IMR-90 (cell line): ENCODE measurements around the gene HSD3B1. TPM values are rescaled to one million over a fixed set of nuclear protein-coding genes. Genes with fewer than 3 reads are reported as not detected.

Experiments
- ATAC-seq: fragments of 200-7000 bp; cut with Tn5 transposase; 2 replicates; pipeline ENCODE4 v1.9.1; 2020; ENCODE audit warnings: low read depth, mild to moderate bottlenecking, moderate library complexity
- BruUV-seq: library from RNA; stranded (reverse); fragments of 400-500 nt; replicated peaks from 2 replicates; lab custom pipeline; 2021; lab: Mats Ljungman, UMichigan
- CTCF ChIA-PET: fragments of 300-600 bp; formaldehyde crosslinking; extraction: SDS; loops from one replicate; lab custom pipeline; 2021; ENCODE audit warnings: antibody characterized with exemption; lab: Yijun Ruan, JAX
- POLR2A ChIA-PET: fragments of 300-600 bp; sonication (Branson Sonifier 250); formaldehyde crosslinking; loops from one replicate; lab custom pipeline; 2022; ENCODE audit warnings: antibody characterized with exemption; ENCODE audit not compliant: unreplicated experiment; lab: Charles Lee
- DNase-seq: peaks from one replicate; pipeline ENCODE4 v3.0.0; 2013
- H2AFZ ChIP-seq: replicated peaks from 2 replicates; pipeline ENCODE3; 2013; ENCODE audit warnings: low read length, mild to moderate bottlenecking; ENCODE audit not compliant: poor library complexity
- H2AK5ac ChIP-seq: 2 replicates; pipeline ENCODE4 v1.6.1; 2013; ENCODE audit warnings: low read depth, low read length, inconsistent platforms
- H2AK9ac ChIP-seq: replicated peaks from 2 replicates; pipeline ENCODE3; 2013; ENCODE audit warnings: mild to moderate bottlenecking, low read depth, low read length, moderate library complexity; ENCODE audit not compliant: poor library complexity
- H2BK120ac ChIP-seq: 2 replicates; pipeline ENCODE4 v1.6.1; 2013; ENCODE audit warnings: low read depth, low read length, inconsistent platforms
- H2BK15ac ChIP-seq: 3 replicates; pipeline ENCODE4 v1.6.1; 2013; ENCODE audit warnings: low read depth, low read length, inconsistent platforms
- H2BK20ac ChIP-seq: 2 replicates; pipeline ENCODE4 v1.6.1; 2013; ENCODE audit warnings: low read depth, mild to moderate bottlenecking, inconsistent platforms, low read length, moderate library complexity
- H2BK5ac ChIP-seq: 2 replicates; pipeline ENCODE4 v1.6.1; 2013; ENCODE audit warnings: mild to moderate bottlenecking, low read depth, low read length, inconsistent platforms; ENCODE audit not compliant: poor library complexity, severe bottlenecking
- H3K14ac ChIP-seq: replicated peaks from 2 replicates; pipeline ENCODE4 v1.6.1; 2013; ENCODE audit warnings: low read depth, low read length, inconsistent platforms
- H3K18ac ChIP-seq: 2 replicates; pipeline ENCODE4 v1.6.1; 2013; ENCODE audit warnings: low read depth, low read length, control low read depth
- H3K23ac ChIP-seq: 2 replicates; pipeline ENCODE4 v1.6.1; 2013; ENCODE audit warnings: low read depth, low read length, inconsistent platforms
- H3K27ac ChIP-seq: 2 replicates; pipeline ENCODE4 v1.5.1; 2013; ENCODE audit warnings: mild to moderate bottlenecking, control low read depth, low read length; ENCODE audit not compliant: insufficient read depth
- H3K27me3 ChIP-seq: 2 replicates; pipeline ENCODE4 v1.6.1; 2013; ENCODE audit warnings: low read length; ENCODE audit not compliant: control insufficient read depth, insufficient read depth
- H3K36me3 ChIP-seq: 2 replicates; pipeline ENCODE4 v1.6.1; 2013; ENCODE audit warnings: low read length, mixed read lengths; ENCODE audit not compliant: control insufficient read depth, insufficient read depth
- H3K4ac ChIP-seq: 2 replicates; pipeline ENCODE4 v1.6.1; 2013; ENCODE audit warnings: low read depth, low read length, inconsistent platforms
- H3K4me1 ChIP-seq: 2 replicates; pipeline ENCODE4 v1.6.1; 2013; ENCODE audit warnings: low read length, mixed read lengths; ENCODE audit not compliant: control insufficient read depth, insufficient read depth
- H3K4me2 ChIP-seq: 2 replicates; pipeline ENCODE4 v1.6.1; 2013; ENCODE audit warnings: low read depth, mild to moderate bottlenecking, control low read depth, low read length, moderate library complexity
- H3K4me3 ChIP-seq: 2 replicates; pipeline ENCODE4 v1.5.1; 2013; ENCODE audit warnings: low read depth, mild to moderate bottlenecking, control low read depth, low read length, moderate library complexity; ENCODE audit not compliant: insufficient read depth
- H3K56ac ChIP-seq: 2 replicates; pipeline ENCODE4 v1.6.1; 2013; ENCODE audit warnings: low read length, inconsistent platforms; ENCODE audit not compliant: insufficient read depth; ENCODE audit errors: extremely low read depth
- H3K79me1 ChIP-seq, 2 experiments: 2 replicates each; pipeline ENCODE4 v1.6.1; 2013; ENCODE audit warnings: low read length in 2 of 2, inconsistent platforms in 1 of 2, low read depth in 1 of 2
- H3K9ac ChIP-seq: 2 replicates; pipeline ENCODE4 v1.6.1; 2013; ENCODE audit warnings: low read depth, low read length, control low read depth
- H3K9me1 ChIP-seq: 2 replicates; pipeline ENCODE4 v1.6.1; 2013; ENCODE audit warnings: low read length, inconsistent platforms; ENCODE audit not compliant: insufficient read depth
- H3K9me3 ChIP-seq: 2 replicates; pipeline ENCODE4 v1.6.1; 2013; ENCODE audit warnings: low read length; ENCODE audit not compliant: control insufficient read depth, insufficient read depth
- H4K20me1 ChIP-seq: 2 replicates; pipeline ENCODE4 v1.6.1; 2013; ENCODE audit warnings: low read length, inconsistent platforms; ENCODE audit not compliant: insufficient read depth
- H4K5ac ChIP-seq: 2 replicates; pipeline ENCODE4 v1.6.1; 2013; ENCODE audit warnings: mild to moderate bottlenecking, low read depth, low read length, control low read depth
- H4K8ac ChIP-seq, 2 experiments: 2 replicates each; pipeline ENCODE4 v1.6.1; 2013; ENCODE audit warnings: low read depth in 2 of 2, low read length in 2 of 2, control low read depth in 1 of 2, inconsistent platforms in 1 of 2
- H4K91ac ChIP-seq: 2 replicates; pipeline ENCODE4 v1.6.1; 2013; ENCODE audit warnings: low read depth, low read length, inconsistent platforms; ENCODE audit not compliant: insufficient read depth
- BHLHE40 ChIP-seq: fragments of 150-350 bp; IDR thresholded peaks from 2 replicates; pipeline ENCODE4 v1.6.1; 2016; ENCODE audit warnings: mild to moderate bottlenecking, low read depth, low read length
- CEBPB ChIP-seq: IDR thresholded peaks from 2 replicates; pipeline ENCODE4 v1.6.1; 2012; ENCODE audit warnings: low read depth, low read length, improper control_type of control experiment
- CHD1 ChIP-seq: IDR thresholded peaks from 2 replicates; pipeline ENCODE4 v1.6.1; 2012; ENCODE audit warnings: low read depth, low read length, improper control_type of control experiment
- CTCF ChIP-seq: conservative IDR thresholded peaks from 2 replicates; pipeline ENCODE4 v1.5.1; 2012; ENCODE audit warnings: mild to moderate bottlenecking, low read depth, low read length, improper control_type of control experiment
- ELK1 ChIP-seq: fragments of 150-350 bp; IDR thresholded peaks from 2 replicates; pipeline ENCODE4 v1.6.1; 2016; ENCODE audit warnings: low read depth, mild to moderate bottlenecking, low read length, moderate library complexity, borderline replicate concordance
- FOS ChIP-seq: fragments of 150-350 bp; IDR thresholded peaks from 2 replicates; pipeline ENCODE4 v1.6.1; 2016; ENCODE audit warnings: low read depth, low read length
- MAFK ChIP-seq: IDR thresholded peaks from 2 replicates; pipeline ENCODE4 v1.6.1; 2012; ENCODE audit warnings: low read depth, low read length, improper control_type of control experiment
- MAZ ChIP-seq: IDR thresholded peaks from 2 replicates; pipeline ENCODE4 v1.6.1; 2012; ENCODE audit warnings: low read depth, mild to moderate bottlenecking, low read length, improper control_type of control experiment, moderate library complexity, borderline replicate concordance
- MXI1 ChIP-seq: IDR thresholded peaks from 2 replicates; pipeline ENCODE4 v1.6.1; 2012; ENCODE audit warnings: low read depth, mild to moderate bottlenecking, low read length, moderate library complexity, borderline replicate concordance
- NFE2L2 ChIP-seq: fragments of 150-350 bp; IDR thresholded peaks from 2 replicates; pipeline ENCODE4 v1.6.1; 2016; ENCODE audit warnings: low read depth, mild to moderate bottlenecking, low read length
- POLR2A ChIP-seq: IDR thresholded peaks from 2 replicates; pipeline ENCODE4 v1.6.1; 2012; ENCODE audit warnings: mild to moderate bottlenecking, low read depth, low read length
- RAD21 ChIP-seq: IDR thresholded peaks from 2 replicates; pipeline ENCODE4 v1.6.1; 2012; ENCODE audit warnings: low read length, improper control_type of control experiment
- RCOR1 ChIP-seq: IDR thresholded peaks from 2 replicates; pipeline ENCODE4 v1.6.1; 2012; ENCODE audit warnings: mild to moderate bottlenecking, low read length, improper control_type of control experiment; ENCODE audit not compliant: insufficient replicate concordance
- RFX5 ChIP-seq: IDR thresholded peaks from 2 replicates; pipeline ENCODE4 v1.8.0; 2012; ENCODE audit warnings: low read depth, mild to moderate bottlenecking, low read length, moderate library complexity
- SMC3 ChIP-seq: fragments of 150-350 bp; IDR thresholded peaks from 2 replicates; pipeline ENCODE4 v1.6.1; 2016; ENCODE audit warnings: low read depth, mild to moderate bottlenecking, antibody characterized with exemption, low read length, moderate library complexity
- USF2 ChIP-seq: fragments of 150-350 bp; IDR thresholded peaks from 2 replicates; pipeline ENCODE4 v1.6.1; 2017; ENCODE audit warnings: mild to moderate bottlenecking, antibody characterized with exemption, low read length, low read depth
- WGBS, 2 experiments: methylation state at CpG; one replicate each; pipeline versions ENCODE4 v1.1.5 to v1.1.7; 2013; ENCODE audit warnings: missing lambda C conversion rate in 2 of 2; ENCODE audit not compliant: insufficient read length in 1 of 2; ENCODE audit errors: extremely low coverage in 2 of 2; 5-methylcytosine and 5-hydroxymethylcytosine counted together
- dilution Hi-C: fragments of 300-500 bp; cut with HindIII; formaldehyde crosslinking; loops from one replicate; pipeline ENCODE4 v1.14.3; 2018; ENCODE audit warnings: low sequenced_read_pairs; ENCODE audit not compliant: unreplicated experiment
- in situ Hi-C: fragments of 300-500 bp; cut with MboI; formaldehyde crosslinking; loops from 3 replicates; pipeline ENCODE4 v1.14.3; 2019; ENCODE audit warnings: low sequenced_read_pairs, inconsistent platforms, mixed read lengths
- intact Hi-C: fragments of 100-400 bp; cut with micrococcal nuclease; formaldehyde crosslinking; loops from 2 replicates; pipeline ENCODE4 v1.10.0; 2022
- polyA plus RNA-seq, 3 experiments: library from polyadenylated mRNA; depleted of rRNA; stranded (reverse); fragments of >200 nt; gene quantifications; 2 replicates each; pipeline ENCODE4 v1.2.3, GENCODE V29; 2012; ENCODE audit warnings: low replicate concordance in 1 of 3
- total RNA-seq: library from RNA; depleted of rRNA; stranded (reverse); fragments of >200 nt; gene quantifications from 2 replicates; pipeline ENCODE4 v1.2.3, GENCODE V29; 2012

Gene HSD3B1
- total and polyA plus RNA-seq, 2 of the 4 experiments (the other 2 are of a cell fraction) = not detected

GRCh38 chr1:119531606-119532323 is 24.8 kb downstream of the HSD3B1 start:
- ATAC-seq (no peak), DNase-seq (no peak)
- CTCF ChIA-PET = interaction anchor here (0.6 kb wide), 1 partner anchor 93 kb away, joined by 4 read pairs; no protein-coding TSS in a partner anchor
- Histone ChIP-seq H3K27ac (no peak overlapping the region), H3K18ac (no peak overlapping the region), H3K4ac (no peak overlapping the region), H3K9me3 (no peaks in the 10 kb centered on the region), H2BK20ac (no peak overlapping the region), H2AFZ (no peak overlapping the region), H2BK15ac (no peak overlapping the region), H3K23ac (no peak overlapping the region), H3K9ac (no peak overlapping the region), H3K56ac (no peak overlapping the region), H2AK5ac (no peak overlapping the region), H4K5ac (no peak overlapping the region), H3K36me3 (no peaks in the 10 kb centered on the region), H3K14ac (no peak overlapping the region), H4K91ac (no peak overlapping the region), H3K79me1 (no peaks in the 10 kb centered on the region), H3K9me1 (no peaks in the 10 kb centered on the region), H4K20me1 (no peaks in the 10 kb centered on the region), H2BK5ac (no peak overlapping the region), H2BK120ac (no peak overlapping the region), H3K4me1 (no peaks in the 10 kb centered on the region), H3K27me3 (no peaks in the 10 kb centered on the region; the same call in 1 of the 2 replicates), H3K4me3 (no peak overlapping the region), H2AK9ac (no peak overlapping the region), H4K8ac (no peak overlapping the region), H3K4me2 (no peak overlapping the region)
- no CpG with 5 or more reads among the region's 2 CpGs for WGBS, 2 experiments
- no TSS peak for BruUV-seq
- in situ Hi-C loops (no loop called here), dilution Hi-C loops (no loop called here), intact Hi-C loops (no loop called here)
- TF ChIP-seq POLR2A (no peak), MAFK (no peak), ELK1 (no peak), RFX5 (no peak), CEBPB (no peak), FOS (no peak), CHD1 (no peak), SMC3 (no peak), MXI1 (no peak), BHLHE40 (no peak), RCOR1 (no peak), CTCF (no peak), MAZ (no peak), RAD21 (no peak), NFE2L2 (no peak), USF2 (no peak)
- POLR2A ChIA-PET = no interaction called here
